Non-pigmented ciliary epithelial cell (primary cell): ENCODE data around the gene VN1R4.
"Not testable (repeated sequence)": the region's sequence is repeated elsewhere in the genome, so short reads cannot be mapped to it uniquely, and the experiment has no call there.

Source experiments
- DNase-seq: peaks from one replicate; pipeline ENCODE4 v3.0.0-alpha.2; 2010; ENCODE audit warnings: low read depth

Gene VN1R4, protein sequence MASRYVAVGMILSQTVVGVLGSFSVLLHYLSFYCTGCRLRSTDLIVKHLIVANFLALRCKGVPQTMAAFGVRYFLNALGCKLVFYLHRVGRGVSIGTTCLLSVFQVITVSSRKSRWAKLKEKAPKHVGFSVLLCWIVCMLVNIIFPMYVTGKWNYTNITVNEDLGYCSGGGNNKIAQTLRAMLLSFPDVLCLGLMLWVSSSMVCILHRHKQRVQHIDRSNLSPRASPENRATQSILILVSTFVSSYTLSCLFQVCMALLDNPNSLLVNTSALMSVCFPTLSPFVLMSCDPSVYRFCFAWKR

DNA sequence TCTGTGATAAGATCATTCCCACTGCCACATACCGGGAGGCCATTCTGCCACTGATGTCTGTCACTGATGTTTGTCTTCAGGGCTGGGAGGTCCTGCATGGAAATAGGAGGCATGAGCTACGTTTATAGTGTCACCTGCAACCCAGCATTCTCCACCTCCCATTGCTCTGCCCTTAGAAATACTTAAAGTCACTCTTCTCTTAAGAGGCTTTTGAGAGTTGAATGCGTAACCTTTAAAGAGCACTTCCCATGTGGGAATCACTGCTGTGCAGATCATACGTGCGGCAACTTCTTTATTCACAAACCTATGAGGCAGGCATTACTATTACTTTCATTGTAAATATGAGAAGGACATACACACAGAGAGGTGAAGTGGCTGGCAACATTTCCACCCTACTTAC lies at the start of gene VN1R4:
VN1R4 (minus strand) TSS at position 101 of the 400 bp plus-strand sequence; CDS start at position 43, 58 bp downstream.
- not testable (repeated sequence) for DNase-seq

DNA sequence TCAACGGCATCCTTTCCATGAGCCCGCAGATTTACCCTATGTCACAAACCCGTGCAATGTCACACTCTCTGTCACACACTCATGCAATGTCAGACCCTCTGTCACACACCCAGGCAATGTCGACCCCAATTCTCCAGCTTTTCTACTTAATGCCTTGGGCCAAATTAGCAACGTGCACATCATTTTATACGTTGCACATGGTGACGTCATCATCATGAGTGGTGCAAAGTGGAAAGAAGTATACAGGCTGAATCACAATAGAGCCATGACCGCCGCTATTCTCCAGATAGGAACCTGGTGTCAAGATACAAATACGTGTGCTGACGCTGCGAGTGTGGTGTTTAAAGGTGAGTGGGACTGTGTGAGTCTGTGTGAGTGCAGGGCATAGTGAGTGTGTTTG lies 44.4 kb upstream of the VN1R4 start:
- DNase-seq = no peak

DNA sequence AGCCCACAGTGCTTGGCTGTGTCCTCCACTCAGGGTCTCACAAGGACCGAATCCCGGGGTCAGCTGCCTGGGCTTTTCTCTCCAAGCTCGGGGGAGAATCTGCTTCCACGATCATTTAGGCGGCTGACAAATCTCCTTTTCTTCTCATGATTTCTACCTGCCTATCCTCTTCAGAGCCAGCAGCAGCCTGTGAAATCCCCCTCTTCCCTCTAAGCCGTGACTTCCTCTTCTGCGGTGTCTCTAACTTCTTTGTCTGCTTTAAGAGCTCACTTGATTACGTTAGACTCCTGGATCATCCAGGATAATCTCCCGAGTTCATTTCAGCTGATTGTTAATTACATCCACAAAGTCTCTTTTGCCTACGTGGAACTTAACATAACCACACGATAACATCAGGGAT lies 43.5 kb upstream of the VN1R4 start:
- no peak for DNase-seq

DNA sequence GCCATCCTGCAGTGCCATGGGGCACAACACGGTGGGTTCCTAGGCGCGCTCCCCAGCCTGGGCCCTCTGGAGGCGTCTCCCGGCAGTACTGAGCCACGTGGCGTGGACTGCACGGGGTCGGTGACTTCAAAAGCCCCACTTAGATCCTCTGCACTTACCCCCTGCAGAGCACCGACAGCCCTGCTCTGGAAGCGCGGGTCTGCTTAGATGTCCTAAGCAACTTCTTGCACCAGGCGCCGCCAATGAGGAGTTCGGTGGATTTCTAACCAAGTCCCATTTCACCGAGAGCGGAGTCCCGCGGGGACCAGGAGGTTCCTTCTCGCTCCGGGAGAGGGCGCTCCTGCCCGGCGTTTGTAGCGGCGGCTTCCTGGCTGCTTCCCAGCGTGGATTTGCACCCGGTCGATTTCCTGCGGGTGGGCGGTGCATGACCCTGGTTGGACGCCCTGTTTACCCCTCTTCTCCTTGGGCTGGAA lies 40.9 kb upstream of the VN1R4 start:
- DNase-seq = no peak

DNA sequence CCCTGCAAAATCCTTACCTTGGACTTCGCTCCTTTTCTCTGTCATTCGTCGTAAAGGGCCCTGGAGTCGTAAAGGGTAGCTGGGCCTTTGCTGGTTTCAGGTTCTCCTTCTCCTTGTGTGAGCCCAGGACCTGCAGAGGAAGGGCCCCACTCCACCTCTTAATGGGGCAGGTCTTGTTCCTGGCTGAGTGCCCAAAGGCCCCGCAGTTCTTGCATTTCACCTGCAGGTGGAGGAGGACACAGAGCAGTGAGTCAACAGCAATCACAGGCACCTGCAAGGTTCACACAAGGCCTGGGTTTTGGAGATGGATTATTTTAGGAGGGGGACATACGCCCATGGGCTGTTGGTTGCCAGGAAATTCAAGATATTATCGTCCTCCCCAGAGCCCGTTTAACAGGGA lies 33.8 kb upstream of the VN1R4 start:
- DNase-seq = not testable (repeated sequence)

DNA sequence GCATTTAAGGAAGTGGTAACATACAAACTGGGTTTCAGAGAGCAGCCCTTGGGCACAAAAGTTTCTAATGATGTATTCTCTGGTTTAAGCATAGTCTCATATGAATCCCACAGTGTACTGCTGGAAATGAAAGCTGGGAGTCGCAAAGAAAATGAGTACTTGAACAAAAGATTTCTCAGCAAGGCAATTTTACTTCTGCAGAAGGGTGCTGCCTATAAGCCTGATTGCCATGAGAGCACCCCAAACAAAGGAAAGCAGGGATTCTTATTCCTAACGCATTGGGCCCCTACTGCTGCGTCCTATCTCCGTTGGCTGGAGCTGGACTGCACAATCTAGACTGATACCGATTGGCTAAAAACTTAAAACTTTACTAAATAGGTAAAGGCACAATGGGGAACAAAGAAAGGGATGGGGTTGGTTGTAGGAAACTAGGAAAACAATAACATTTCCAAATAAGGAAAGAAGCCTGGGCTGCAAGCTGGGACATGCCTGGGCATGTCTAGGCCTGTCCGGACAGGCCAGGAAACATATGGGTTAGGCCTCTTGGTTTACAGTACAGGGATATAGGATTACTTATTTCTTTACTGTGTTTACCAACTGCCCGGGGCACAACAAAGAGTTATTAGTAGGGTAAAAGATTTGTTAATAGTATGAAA lies 27.4 kb upstream of the VN1R4 start:
- no peak for DNase-seq

DNA sequence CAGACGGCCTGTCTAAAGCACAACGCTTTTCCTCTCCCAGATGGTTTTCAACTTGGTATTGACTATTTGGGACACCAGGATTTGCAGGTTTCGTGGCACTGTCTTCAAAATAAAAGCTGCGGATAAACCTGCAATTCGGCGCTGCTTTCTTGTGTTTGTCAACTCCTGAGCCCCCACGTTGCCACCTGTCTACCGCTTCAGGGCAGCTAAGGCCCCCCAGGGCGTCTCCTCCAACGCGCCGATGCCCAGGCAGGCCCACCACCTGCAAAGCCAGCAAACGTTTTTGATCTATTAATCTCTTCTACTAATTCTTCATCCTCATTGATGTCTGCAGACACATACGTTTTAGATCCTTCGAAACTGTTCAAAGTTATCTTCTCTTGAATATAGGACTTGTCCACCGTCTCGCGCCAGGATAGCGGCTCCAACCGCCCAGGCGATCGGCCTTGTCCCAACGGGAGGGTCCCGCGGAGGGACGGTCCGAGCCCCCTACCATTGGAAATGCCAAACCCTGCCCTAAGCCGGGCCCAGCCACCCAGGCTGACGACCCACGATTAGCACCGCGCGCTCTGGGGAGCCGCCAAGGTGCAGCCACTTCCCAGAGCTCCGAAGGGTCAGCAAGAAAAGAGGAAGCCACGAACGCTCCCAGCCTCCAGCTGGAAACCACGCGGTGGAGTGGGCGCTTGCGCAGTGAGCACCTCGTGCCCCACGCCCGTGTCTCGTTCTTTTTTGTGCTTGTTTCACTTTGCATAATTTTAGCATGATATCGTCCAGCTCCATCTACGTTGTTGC lies 23.4 kb upstream of the VN1R4 start:
- DNase-seq = no peak

DNA sequence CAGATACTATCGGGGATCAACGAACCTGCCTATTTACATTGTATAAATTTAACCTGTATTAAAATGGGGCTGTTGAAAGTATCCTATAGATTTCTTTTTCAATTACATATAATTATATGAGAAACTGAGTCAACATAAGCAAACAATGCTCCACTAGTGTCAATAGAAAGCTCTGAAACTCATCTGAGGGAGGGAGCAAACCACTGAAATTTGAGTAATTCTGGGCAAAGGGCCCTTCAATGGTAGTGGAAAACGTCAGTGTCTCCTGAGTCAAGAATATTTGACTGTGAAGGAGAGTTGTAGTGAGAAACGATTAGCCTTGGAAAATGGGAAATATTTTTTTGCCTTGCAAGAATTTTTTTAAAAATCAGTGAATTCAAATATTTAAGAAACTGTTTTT lies 17.6 kb upstream of the VN1R4 start:
- no peak for DNase-seq

DNA sequence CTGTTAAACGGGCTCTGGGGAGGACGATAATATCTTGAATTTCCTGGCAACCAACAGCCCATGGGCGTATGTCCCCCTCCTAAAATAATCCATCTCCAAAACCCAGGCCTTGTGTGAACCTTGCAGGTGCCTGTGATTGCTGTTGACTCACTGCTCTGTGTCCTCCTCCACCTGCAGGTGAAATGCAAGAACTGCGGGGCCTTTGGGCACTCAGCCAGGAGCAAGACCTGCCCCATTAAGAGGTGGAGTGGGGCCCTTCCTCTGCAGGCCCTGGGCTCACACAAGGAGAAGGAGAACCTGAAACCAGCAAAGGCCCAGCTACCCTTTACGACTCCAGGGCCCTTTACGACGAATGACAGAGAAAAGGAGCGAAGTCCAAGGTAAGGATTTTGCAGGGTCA lies 14.4 kb upstream of the VN1R4 start:
- DNase-seq = not testable (repeated sequence)

DNA sequence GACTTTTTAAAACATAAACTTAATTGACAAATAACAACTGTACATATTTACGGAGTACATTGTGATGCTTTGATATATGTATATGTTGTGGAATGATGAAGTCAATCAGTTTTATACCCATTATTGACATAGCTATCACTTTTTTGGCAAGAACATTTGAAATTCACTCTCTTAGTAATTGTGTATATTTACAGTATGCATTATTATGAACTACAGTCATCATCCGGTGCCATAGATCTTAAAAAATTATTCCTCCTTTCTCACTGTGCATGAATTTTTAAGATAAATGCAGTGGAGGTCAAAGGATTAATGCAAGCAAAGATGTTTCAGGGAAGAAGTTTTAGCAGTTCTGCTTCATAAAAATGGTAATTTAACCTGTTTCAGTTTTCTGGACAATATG lies 8.0 kb upstream of the VN1R4 start:
- no peak for DNase-seq

DNA sequence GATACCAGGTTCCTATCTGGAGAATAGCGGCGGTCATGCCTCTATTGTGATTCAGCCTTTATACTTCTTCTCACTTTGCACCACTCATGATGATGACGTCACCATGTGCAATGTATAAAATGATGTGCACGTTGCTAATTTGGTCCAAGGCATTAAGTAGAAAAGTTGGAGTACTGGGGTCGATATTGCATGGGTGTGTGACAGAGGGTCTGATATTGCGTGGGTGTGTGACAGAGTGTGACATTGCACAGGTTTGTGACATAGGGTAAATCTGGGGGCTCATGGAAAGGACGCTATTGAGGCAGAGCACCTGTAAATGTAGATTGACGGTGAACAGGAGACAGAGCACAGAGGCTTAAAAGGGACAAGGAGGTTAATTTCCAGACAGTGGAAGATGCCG lies 4.5 kb upstream of the VN1R4 start:
- DNase-seq = no peak

DNA sequence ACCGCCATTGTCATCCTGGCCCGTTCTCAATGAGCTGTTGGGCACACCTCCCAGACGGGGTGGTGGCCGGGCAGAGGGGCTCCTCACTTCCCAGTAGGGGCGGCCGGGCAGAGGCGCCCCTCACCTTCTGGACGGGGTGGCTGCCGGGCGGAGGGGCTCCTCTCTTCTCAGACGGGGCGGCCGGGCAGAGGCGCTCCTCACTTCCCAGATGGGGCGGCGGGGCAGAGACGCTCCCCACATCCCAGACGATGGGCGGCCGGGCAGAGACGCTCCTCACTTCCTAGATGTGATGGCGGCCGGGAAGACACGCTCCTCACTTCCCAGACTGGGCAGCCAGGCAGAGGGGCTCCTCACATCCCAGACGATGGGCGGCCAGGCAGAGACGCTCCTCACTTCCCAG lies 2.3 kb upstream of the VN1R4 start:
- not testable (repeated sequence) for DNase-seq

DNA sequence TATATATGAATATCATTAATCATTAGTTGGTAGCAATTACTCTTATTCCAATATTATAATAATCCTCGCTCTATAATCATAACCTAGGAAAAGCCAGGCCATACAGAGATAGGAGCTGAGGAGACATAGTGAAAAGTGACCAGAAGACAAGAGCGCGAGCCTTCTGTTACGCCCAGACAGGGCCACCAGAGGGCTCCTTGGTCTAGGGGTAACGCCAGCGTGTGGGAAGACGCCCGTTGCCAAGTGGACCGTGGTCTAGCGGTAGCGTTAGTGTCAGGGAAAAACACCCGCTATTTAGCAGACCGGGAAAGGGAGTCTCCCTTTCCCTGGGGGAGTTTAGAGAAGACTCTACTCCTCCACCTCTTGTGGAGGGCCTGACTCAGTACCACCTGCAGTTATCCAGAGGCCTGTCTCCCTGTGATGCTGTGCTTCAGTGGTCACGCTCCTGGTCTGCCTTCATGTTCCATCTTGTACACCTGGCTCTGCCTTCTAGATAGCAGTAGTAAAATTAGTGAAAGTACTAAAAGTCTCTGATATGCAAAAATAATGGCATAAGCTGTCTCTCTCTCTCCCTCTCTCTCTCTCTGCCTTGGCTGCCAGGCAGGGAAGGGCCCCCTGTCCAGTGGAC lies 9.7 kb downstream of the VN1R4 start, which contains the start of gene VN1R2:
VN1R2 (plus strand) TSS at position 578 of the 628 bp plus-strand sequence. CDS start 84 bp downstream, outside the sequence.
- not testable (repeated sequence) for DNase-seq

DNA sequence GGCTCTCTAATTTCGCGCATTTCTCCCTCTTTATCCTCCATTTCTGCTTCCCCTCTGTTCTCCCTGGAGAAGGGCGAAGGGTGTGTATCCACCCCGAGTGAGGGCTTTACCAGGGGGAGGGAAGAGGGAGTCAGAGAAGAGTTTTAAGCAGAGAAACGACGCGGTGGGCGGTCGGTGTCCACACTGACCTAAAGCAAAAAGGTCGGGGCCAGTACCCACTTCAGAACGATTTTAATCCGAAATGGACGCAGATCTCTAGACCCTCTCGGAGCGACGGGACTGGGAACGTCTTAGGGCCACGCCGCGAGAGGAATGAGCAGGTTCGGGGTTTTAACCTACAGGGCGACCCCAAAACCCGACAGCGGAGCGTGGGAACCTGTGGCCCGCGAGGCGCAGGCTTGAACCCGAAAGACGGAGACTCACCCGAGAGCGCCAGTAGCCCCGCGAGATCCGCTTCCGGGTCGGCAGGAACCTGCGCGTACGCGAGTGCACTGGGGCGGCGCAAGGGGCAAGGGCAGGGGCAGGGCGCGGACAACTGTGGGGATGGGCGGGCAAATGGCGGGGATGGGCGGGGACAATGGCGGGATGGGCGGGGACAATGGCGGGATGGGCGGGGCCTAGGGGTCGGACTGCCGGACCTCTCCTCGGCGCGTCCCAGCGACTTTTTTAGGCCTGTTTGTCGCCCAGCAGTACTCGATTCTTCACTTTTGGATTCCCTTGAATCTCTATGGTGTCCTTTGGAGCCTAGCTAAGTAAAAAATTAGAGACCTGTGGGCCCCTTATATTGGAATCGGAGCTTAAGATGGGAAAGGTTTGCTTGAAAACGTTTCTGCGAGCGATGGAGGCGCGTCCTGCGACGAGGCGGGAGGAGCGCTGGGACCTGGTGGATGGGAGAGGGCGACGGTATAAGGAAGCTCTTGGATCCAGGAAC lies 12.8 kb downstream of the VN1R4 start, which contains the start of gene ZNF677:
ZNF677 (minus strand) TSS at position 463 of the 931 bp plus-strand sequence. CDS start 3,323 bp downstream, outside the sequence.
- DNase-seq = peak; percentile 27

DNA sequence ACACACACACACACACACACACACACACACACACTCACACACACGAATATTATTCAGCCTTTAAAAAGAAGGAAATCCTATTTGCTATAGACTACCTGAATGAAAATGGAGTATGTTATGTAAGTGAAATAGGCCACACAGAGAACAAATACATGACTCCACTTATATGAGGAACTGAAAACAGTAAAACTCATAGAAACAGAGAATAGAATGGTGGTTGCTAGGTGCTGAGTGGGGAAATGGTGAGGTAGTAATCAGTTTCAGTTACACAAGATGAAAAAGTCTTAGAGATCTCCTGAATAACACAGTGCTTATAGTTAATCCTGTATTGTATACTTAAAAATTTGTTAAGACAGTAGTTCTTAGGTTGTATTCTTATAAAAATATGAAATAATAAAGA lies 21.0 kb downstream of the VN1R4 start:
- no peak for DNase-seq

DNA sequence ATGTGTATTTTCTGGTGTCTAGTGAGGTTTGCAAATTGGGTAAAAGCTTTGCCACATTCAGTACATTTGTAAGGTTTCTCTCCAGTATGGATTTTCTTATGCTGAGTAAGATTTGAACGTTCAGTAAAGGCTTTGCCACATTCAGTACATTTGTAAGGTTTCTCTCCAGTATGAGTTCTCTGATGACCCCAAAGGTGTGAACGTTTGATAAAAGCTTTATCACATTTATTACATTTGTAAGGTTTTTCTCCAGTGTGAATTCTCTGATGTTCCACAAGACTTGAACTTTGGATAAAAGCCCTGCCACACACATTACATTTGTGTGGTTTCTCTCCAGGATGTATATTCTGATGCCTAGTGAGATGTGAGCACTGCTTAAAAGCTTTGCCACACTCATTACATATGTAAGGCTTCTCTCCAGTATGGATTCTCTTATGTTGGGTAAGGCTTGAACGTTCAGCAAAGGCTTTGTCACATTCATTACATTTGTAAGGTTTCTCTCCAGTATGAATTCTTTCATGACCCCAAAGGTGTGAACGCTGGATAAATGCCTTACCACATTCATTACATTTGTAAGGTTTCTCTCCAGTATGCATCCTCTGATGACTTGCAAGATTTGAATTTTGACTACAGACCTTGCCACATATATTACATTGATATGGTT lies 30.3 kb downstream of the VN1R4 start:
- no peak for DNase-seq

DNA sequence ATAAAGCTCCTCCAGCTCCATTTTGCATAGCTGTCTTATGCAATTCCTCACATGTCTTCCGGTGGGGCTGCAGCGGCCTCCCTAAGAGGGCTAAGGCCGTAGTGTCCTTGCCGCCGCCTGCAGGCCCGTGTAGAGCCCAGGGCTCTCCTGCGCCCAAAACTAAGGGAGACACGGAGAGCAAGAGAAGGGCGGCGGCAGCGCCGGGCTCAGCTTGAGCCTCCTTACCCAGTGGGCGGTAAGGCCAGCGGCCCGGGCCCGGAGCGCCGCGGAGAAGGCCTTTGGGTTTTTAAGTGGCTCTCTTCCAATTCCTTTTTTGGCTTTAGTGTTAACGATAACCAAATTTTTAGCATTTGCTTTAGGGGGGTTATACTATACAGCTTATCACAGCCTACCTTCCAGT lies 42.9 kb downstream of the VN1R4 start:
- no peak for DNase-seq

DNA sequence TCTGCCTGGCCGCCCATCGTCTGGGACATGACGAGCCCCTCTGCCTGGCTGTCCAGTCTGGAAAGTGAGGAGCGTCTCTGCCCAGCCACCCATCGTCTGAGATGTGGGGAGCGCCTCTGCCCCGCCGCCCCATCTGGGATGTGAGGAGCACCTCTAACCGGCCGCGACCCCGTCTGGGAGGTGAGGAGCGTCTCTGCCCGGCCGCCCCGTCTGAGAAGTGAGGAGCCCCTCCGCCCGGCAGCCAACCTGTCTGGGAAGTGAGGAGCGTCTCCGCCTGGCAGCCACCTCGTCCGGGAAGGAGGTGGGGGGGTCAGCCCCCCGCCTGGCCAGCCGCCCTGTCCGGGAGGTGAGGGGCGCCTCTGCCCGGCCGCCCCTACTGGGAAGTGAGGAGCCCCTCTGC lies 44.8 kb downstream of the VN1R4 start:
- not testable (repeated sequence) for DNase-seq
